Left ventricle myocardium inferior (tissue), 1 donor: ENCODE results near the gene PIGC. TPM values are rescaled to one million over a fixed set of nuclear protein-coding genes. Genes with fewer than 3 reads are reported as not detected.

ENCODE experiments used
- DNase-seq: peaks from one replicate; pipeline ENCODE4 v3.0.0-alpha.2; 2020
- H3K27ac ChIP-seq: fragments of 200-600 bp; replicated peaks from 2 replicates; pipeline ENCODE4 v1.8.0; 2021
- H3K27me3 ChIP-seq: fragments of 200-600 bp; 2 replicates; pipeline ENCODE4 v1.8.0; 2021; ENCODE audit warnings: low read depth
- H3K36me3 ChIP-seq: fragments of 200-600 bp; 2 replicates; pipeline ENCODE4 v1.8.0; 2021
- H3K4me1 ChIP-seq: fragments of 200-600 bp; 2 replicates; pipeline ENCODE4 v1.8.0; 2021
- H3K4me3 ChIP-seq: fragments of 200-600 bp; 2 replicates; pipeline ENCODE4 v1.8.0; 2021; ENCODE audit warnings: mild to moderate bottlenecking, moderate library complexity
- H3K9me3 ChIP-seq: fragments of 200-600 bp; replicated peaks from 2 replicates; pipeline ENCODE4 v1.8.0; 2021
- CTCF ChIP-seq: fragments of 200-600 bp; IDR thresholded peaks from 2 replicates; pipeline ENCODE4 v1.8.0; 2021; ENCODE audit warnings: antibody characterized with exemption, mild to moderate bottlenecking, borderline replicate concordance
- intact Hi-C: fragments of 100-400 bp; cut with micrococcal nuclease; formaldehyde crosslinking; loops from one replicate; pipeline ENCODE4 v1.11.0; 2022
- total RNA-seq: library from RNA; stranded (reverse); fragmentation: NEBNext Ultra II Directional; extraction: Animal tissue kit (Norgen Biotek cat#: 25700); gene quantifications from one replicate; pipeline ENCODE4 v1.2.1, GENCODE V29; 2021
- donor health status: DM: no; HTN: yes; CAD: no; lungs with severe emphysema.

The PIGC gene
- total RNA-seq, 1 donor from 2014 or later, result 15.4 TPM

GRCh38 chr1:172423336-172423735 is 20.5 kb downstream of the PIGC start:
- intact Hi-C loops, result loop anchor here (10.0 kb wide), 1 partner anchor 59 kb away; no protein-coding TSS in a partner anchor
- no peak for TF ChIP-seq CTCF

GRCh38 chr1:172421974-172422604 is 21.8 kb downstream of the PIGC start:
- no peaks in the 10 kb centered on the region for H3K9me3 ChIP-seq
- H3K27me3 ChIP-seq, result no peaks in the 10 kb centered on the region
- intact Hi-C loops, result loop anchor here (10.0 kb wide), 1 partner anchor 57 kb away; no protein-coding TSS in a partner anchor
- no peak overlapping the region for H3K27ac ChIP-seq
- H3K4me1 ChIP-seq, result peaks cover 7% of the 10 kb centered on the region
- no peaks in the 10 kb centered on the region for H3K36me3 ChIP-seq
- TF ChIP-seq CTCF, result no peak
- H3K4me3 ChIP-seq, result no peak overlapping the region
- no peak for DNase-seq

More at GRCh38 chr1:172423336-172423735, 20.5 kb downstream of the PIGC start:
- Histone ChIP-seq H3K4me1 (peaks cover 7% of the 10 kb centered on the region), H3K36me3 (no peaks in the 10 kb centered on the region), H3K4me3 (no peak overlapping the region), H3K27me3 (no peaks in the 10 kb centered on the region), H3K27ac (no peak overlapping the region), H3K9me3 (no peaks in the 10 kb centered on the region)
- no peak for DNase-seq

- Histone ChIP-seq H3K9me3 (no peaks in the 10 kb centered on the region), H3K36me3 (no peaks in the 10 kb centered on the region), H3K27me3 (no peaks in the 10 kb centered on the region), H3K4me3 (no peak within 1 kb of the TSS), H3K27ac (no peak within 1 kb of the TSS), H3K4me1 (peaks cover 7% of the 10 kb centered on the region)
- no peak for DNase-seq
- no peak for TF ChIP-seq CTCF
- intact Hi-C loops, result loop anchor here (10.0 kb wide), 1 partner anchor 56 kb away; no protein-coding TSS in a partner anchor
These were observed 23.5 kb downstream of the PIGC start, which contains the start of gene C1orf105 for GRCh38 chr1:172420385-172420784. TSS of gene C1orf105 (plus strand) at chr1:172420685. CDS start at chr1:172420886, 201 bp downstream.

- H3K27ac ChIP-seq, result no peak overlapping the region
- intact Hi-C loops, result loop anchor here (5.0 kb wide), 1 partner anchor 405 kb away; no protein-coding TSS in a partner anchor
- no peaks in the 10 kb centered on the region for H3K27me3 ChIP-seq
- no peak for DNase-seq
- H3K9me3 ChIP-seq, result no peaks in the 10 kb centered on the region
- no peak overlapping the region for H3K4me3 ChIP-seq
- no peaks in the 10 kb centered on the region for H3K36me3 ChIP-seq
- peaks cover 7% of the 10 kb centered on the region for H3K4me1 ChIP-seq
- no peak for TF ChIP-seq CTCF
These were observed 26.3 kb downstream of the PIGC start for GRCh38 chr1:172417557-172417956.

GRCh38 chr1:172416496-172417035 is 27.3 kb downstream of the PIGC start:
- no peaks in the 10 kb centered on the region for H3K27me3 ChIP-seq
- peaks cover under 1% of the 10 kb centered on the region for H3K4me1 ChIP-seq
- no peaks in the 10 kb centered on the region for H3K9me3 ChIP-seq
- DNase-seq, result no peak
- no peak for TF ChIP-seq CTCF
- intact Hi-C loops, result loop anchor here (5.0 kb wide), 1 partner anchor 404 kb away; no protein-coding TSS in a partner anchor
- H3K27ac ChIP-seq, result no peak overlapping the region
- H3K36me3 ChIP-seq, result no peaks in the 10 kb centered on the region
- H3K4me3 ChIP-seq, result no peak overlapping the region
